GM18907 (cell line): ENCODE measurements around the gene PROX2.

Experiments
- ATAC-seq: cut with Tn5 transposase; IDR thresholded peaks from one replicate; pipeline ENCODE4 v1.9.1; 2021; ENCODE audit warnings: mild to moderate bottlenecking, moderate library complexity; ENCODE audit not compliant: unreplicated experiment

PROX2 gene

DNA sequence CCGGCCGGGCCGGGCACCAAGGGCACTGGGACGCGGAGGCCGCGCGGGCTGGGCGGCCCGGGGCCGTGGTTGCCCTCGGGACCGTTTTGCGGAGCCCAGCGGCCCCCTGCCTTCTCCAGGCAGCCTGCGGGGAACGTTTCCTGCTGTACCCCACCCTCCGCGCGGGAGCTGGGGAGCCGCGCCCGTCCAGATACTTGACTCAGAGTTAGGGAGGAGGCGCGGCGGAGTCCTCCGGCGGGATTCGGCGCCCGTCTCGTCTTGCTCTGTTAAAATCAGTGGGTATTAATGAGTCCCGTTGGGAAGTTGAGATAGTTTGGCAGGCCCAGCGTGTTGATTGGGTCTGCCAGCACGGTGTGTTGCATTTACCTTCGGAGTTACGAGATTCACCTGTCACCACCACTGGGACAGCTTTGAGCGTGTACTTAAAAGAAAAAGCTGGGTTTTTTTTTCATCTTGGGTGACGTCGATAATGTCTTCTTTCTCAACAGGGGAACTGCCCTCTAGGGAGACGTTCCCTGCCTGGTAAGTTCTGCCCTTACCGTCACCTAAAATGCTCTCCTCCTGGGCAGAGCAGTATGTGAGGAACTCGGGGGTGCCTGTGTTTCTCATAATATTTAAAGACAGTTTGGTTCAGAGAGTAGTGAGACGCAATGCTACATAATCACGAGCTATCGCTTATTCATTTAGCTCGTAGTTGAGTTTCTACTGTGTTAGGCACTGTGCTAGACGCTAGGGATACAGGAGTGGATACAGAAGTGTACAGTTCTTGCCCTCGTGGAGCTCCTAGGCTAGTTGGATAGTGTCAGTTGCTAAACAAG, 6.4 kb upstream of the PROX2 start:
- peak; percentile 48 for ATAC-seq

DNA sequence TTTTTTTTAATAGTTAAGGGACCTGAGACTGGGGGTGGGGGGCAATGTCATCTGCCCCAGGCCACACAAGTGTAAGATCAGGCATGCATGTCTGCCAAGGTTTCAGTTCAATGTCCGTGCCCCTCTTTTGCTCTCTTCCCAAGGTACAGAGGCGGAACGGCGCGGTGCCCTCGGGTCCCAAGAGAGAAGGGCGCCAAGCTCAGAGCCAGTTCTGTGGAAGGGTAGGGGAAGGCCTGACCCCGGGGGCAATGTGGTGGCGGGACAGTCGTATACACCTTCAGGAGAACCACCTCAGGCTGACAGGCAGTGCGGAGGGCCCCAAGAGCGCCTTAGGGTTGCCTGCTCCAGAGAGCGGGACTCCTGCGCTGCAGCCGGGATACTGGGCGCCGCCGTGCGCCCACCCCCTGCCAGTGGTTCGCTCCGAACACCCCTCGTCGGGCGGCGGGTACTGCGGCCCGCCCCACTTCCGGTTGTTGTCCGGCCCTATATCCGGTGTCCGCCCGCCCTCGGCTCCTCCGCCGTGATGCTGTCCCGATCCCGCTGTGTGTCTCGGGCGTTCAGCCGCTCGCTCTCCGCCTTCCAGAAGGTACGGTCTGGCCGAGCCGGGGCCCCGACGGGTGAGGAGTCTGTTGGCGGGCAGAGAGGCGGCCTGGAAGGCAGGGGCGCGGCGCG, 5.6 kb upstream of the PROX2 start, which contains the start of gene DLST:
Gene DLST, plus strand, starts transcription at position 486 of the 672 bp plus-strand sequence. Its CDS starts 38 bp downstream, at position 524.
- peak; percentile 90 for ATAC-seq

GRCh38 chr14:74879427-74880182, 3.7 kb upstream of the PROX2 start:
- no peak for ATAC-seq

GRCh38 chr14:74875204-74875603, 741 bp downstream of the PROX2 start:
- no peak for ATAC-seq

DNA sequence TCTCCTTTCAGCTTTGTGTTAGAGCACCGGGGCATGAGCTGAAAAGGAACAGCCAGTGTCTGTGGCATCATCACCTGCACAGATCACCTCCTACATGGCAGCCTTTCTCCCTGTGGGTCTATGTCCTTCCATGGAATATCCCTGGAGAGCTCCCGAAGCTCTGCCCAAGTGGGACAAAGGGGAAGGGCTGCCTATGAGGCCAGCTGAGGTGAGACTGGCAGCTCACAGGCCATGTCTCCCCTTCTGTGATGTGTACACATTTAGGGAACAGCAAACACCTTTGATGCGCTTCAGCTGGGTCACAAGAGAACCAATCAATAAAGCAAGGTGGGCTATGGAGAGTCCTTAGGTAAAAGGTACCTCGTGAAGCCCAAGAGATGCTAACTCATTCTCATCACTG, 4.1 kb downstream of the PROX2 start:
- no peak for ATAC-seq

- no peak for ATAC-seq
These were observed 7.2 kb downstream of the PROX2 start for GRCh38 chr14:74868739-74869138.

DNA sequence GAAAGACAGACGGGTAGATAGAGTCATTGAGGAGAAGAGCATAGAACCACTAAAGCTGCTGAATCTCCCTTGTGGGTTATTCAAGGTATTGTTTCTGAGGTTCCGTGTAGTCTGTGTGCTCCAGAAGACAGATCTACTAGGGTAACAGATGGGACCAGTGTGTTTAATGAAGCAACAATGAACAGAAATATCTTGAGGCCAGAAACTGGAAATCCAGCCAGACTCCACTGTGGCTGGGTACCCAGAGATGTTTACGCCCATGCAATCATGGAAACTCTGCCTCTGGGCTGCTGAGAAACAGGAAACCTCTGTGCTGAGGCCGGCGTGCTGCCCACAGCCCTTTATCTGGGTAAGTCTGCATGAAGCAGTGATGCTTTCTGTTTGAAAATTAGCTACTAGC, 8.3 kb downstream of the PROX2 start:
- ATAC-seq: no peak

GRCh38 chr14:74866708-74867389, 9.1 kb downstream of the PROX2 start:
- ATAC-seq: no peak

GRCh38 chr14:74865156-74865555, 10.8 kb downstream of the PROX2 start:
- ATAC-seq: no peak

GRCh38 chr14:74864198-74864597, 11.7 kb downstream of the PROX2 start:
- no peak for ATAC-seq

GRCh38 chr14:74863274-74863673, 12.7 kb downstream of the PROX2 start:
- no peak for ATAC-seq

DNA sequence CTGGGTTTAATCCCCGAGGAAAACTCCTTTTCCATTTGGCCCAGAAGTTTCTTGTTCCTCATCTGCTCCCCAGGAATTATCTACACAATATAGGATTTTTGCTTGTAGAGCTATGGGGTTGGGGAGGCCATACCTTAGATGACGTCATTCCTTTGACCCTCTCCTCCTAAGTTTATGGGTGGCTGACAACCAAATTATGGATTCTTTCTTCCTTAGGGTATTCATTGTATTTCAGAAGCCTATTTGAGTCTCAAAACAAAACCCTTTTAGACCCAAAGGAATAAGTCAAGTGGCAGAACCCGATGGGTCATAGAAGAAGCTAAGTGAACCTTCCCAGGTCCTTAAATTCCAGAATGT, 14.2 kb downstream of the PROX2 start:
- ATAC-seq: no peak

- ATAC-seq: no peak
These were observed 14.8 kb downstream of the PROX2 start for GRCh38 chr14:74860899-74861733.

- ATAC-seq: no peak
These were observed 16.0 kb downstream of the PROX2 start for GRCh38 chr14:74859757-74860552.

DNA sequence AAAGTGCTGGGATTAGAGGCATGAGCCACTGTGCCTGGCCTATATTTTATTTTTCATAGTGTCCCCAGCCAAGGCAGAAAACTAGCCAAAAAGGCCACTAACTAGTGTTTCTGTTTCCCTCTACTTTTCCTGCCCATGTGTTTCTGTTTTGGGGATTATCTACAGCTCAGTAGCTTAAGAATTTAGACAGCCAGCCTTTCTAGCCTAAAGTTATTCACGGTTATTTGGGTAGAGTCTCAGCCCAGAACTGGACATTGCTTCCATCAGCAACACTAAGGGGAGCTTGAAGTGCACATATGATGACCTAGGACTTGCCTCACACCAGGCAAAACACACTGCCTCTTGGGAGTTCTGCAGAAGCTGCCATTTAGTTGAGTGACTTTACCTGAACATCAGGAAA, 17.9 kb downstream of the PROX2 start:
- ATAC-seq: no peak

DNA sequence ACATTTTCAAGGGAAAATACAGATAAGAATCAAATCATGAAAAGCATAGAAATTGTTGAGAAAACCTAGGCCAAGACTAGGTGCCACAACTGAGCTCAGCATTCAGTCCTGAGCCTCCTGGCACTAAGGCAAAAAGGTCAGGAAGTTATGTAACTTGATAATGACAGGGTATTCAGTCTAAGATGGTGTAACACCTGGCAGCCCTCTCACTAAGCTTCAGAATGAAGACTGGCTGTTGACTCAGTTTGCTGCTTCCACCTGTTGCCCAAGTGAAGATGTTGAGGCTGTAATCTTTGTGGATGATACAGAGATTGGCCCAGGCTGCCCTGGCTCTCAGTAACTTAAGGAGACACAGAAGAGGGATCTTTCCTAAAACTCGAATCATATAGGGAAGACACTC, 19.6 kb downstream of the PROX2 start:
- no peak for ATAC-seq

- ATAC-seq: no peak
These were observed 20.0 kb downstream of the PROX2 start for GRCh38 chr14:74855945-74856344.

- no peak for ATAC-seq
These were observed 20.9 kb downstream of the PROX2 start for GRCh38 chr14:74855021-74855420.

DNA sequence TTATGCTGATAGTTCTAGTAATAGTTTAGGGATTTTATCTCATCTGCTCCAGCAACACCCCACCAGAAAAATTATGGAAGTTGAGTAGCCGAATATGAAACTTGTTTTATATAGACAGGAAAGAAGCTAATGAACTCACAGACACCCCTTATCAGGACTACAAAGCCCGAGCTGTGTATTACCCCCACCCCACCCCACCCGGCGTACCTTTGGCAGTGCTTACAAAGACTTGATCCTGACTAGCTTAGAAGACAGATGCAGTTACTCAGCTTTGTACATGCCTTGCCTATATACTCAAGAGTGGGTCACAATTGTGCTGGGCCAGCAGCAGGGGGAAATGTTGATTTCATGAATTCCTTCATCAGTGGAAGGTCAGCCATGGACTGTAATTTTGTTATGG, 22.4 kb downstream of the PROX2 start:
- no peak for ATAC-seq
